Pancreas (tissue), 10 donors: ENCODE data around the gene ACAD11. TPM values are rescaled to one million over a fixed set of nuclear protein-coding genes. Genes with fewer than 3 reads are reported as not detected.

Experiments used
- ATAC-seq, 4 donors: fragments of 200-7000 bp; cut with Tn5 transposase; one replicate each; pipeline versions ENCODE4 v1.8.0 to v1.9.1; 2020; ENCODE audit warnings: mild to moderate bottlenecking in 4 of 4, moderate library complexity in 4 of 4
- DNase-seq, 6 donors: peaks; one replicate each; pipeline ENCODE4 v3.0.0-alpha.2; 2020
- FAIRE-seq: peaks from 2 replicates; lab custom pipeline; 2012; peaks lifted over from hg19 to GRCh38; lab: Jason Lieb, UNC
- H3K27ac ChIP-seq, 4 donors: fragments of 200-600 bp; sonication (generic); 1 replicate in 3 of 4; 2 replicates in 1 of 4; pipeline versions ENCODE4 v1.5.0 to v1.8.0; 2020
- H3K27me3 ChIP-seq, 4 donors: fragments of 200-600 bp; one replicate each; pipeline ENCODE4 v1.8.0; 2021
- H3K36me3 ChIP-seq, 3 donors: fragments of 200-600 bp; sonication (generic) in 1 of 3; one replicate each; pipeline versions ENCODE4 v1.5.0 to v1.8.0; 2020 to 2021
- H3K4me1 ChIP-seq, 3 donors: fragments of 200-600 bp; one replicate each; pipeline ENCODE4 v1.8.0; 2021
- H3K4me3 ChIP-seq, 4 donors: fragments of 200-600 bp; sonication (generic) in 2 of 4; one replicate each; pipeline versions ENCODE4 v1.5.0 to v1.8.0; 2020 to 2021
- H3K9me3 ChIP-seq, 4 donors: fragments of 200-600 bp; one replicate each; pipeline ENCODE4 v1.8.0; 2021
- WGBS, 2 donors: extraction: QIAGEN DNeasy Blood & Tissue Kit; methylation state at CpG; one replicate each; pipeline ENCODE4 v1.1.7; 2013; 5-methylcytosine and 5-hydroxymethylcytosine counted together
- intact Hi-C, 3 donors: fragments of 100-400 bp; cut with DNase I; formaldehyde crosslinking; loops; one replicate each; pipeline versions ENCODE4 v1.11.1 to v1.14.2; 2022
- polyA plus RNA-seq, 2 donors: library from polyadenylated mRNA; stranded (reverse); fragments of 200-250 nt; gene quantifications; one replicate each; pipeline ENCODE4 v1.2.3, GENCODE V29; 2013
- total RNA-seq, 6 donors: library from RNA; stranded (reverse); fragmentation: NEBNext Ultra II Directional in 4 of 6; extraction: Animal tissue kit (Norgen Biotek cat#: 25700) in 4 of 6; gene quantifications; one replicate each; pipeline versions ENCODE4 v1.2.1 to v1.2.4, GENCODE V29; 2021 to 2023
- TF ChIP-seq, protein P1 (sequence below), 4 donors: fragments of 200-600 bp; sonication (generic) in 3 of 4; IDR thresholded peaks; one replicate each; pipeline versions ENCODE4 v1.5.0 to v1.8.0; 2021; ENCODE audit warnings: antibody characterized with exemption in 4 of 4
- donor health status: healthy with polysubstance abuse.
- donor health status: DM: no; HTN: no; CAD: no; lungs with moderate emphysema.
- donor health status: DM: no; HTN: no; CAD: no.
- donor health status: control.
- donor health status: control.
- donor health status: Bipolar disorder and iron deficiency.
- donor health status: DM: yes; HTN: yes; CAD: no.
- donor health status: DM: no; HTN: no; CAD: no.
- donor health status: DM: no; HTN: no; CAD: no.
- donor health status: DM: yes; HTN: yes; CAD: no.

ACAD11 gene
- total and polyA plus RNA-seq, 8 donors = 6.6 to 31.7 (median 12.4) TPM

DNA sequence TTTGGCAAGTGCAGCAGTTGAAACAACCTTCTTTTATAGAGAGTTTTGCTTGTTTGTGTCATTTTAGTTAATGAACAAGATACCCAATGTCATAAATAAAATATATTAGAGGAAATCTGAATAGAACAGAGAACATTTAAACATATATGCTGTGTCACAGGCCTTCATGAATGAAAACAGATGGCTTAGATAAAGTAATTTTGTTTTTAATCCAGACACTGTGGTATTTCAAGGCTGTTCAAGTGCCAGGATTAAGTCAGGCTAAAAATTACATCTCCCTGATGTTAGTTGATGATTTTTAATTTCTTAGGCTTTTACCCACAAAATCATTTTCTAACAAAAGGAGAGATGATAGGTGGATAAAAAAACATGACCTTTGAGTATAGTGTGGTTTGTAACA is 67.4 kb downstream of the ACAD11 start:
- TF ChIP-seq, protein P1, sequence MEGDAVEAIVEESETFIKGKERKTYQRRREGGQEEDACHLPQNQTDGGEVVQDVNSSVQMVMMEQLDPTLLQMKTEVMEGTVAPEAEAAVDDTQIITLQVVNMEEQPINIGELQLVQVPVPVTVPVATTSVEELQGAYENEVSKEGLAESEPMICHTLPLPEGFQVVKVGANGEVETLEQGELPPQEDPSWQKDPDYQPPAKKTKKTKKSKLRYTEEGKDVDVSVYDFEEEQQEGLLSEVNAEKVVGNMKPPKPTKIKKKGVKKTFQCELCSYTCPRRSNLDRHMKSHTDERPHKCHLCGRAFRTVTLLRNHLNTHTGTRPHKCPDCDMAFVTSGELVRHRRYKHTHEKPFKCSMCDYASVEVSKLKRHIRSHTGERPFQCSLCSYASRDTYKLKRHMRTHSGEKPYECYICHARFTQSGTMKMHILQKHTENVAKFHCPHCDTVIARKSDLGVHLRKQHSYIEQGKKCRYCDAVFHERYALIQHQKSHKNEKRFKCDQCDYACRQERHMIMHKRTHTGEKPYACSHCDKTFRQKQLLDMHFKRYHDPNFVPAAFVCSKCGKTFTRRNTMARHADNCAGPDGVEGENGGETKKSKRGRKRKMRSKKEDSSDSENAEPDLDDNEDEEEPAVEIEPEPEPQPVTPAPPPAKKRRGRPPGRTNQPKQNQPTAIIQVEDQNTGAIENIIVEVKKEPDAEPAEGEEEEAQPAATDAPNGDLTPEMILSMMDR (IDR thresholded peaks at IDR 0.05) = no peak
- no peak for FAIRE-seq
- ATAC-seq = no peak
- H3K36me3 ChIP-seq = no peaks in the 10 kb centered on the region
- intact Hi-C loops = no loop called here
- DNase-seq = no peak
- no peaks in the 10 kb centered on the region for H3K9me3 ChIP-seq
- H3K4me1 ChIP-seq = peaks cover 0 to 4% (median 0%) of the 10 kb centered on the region in 3 donors
- no peak overlapping the region for H3K27ac ChIP-seq
- no peaks in the 10 kb centered on the region for H3K27me3 ChIP-seq
- H3K4me3 ChIP-seq = no peak overlapping the region

GRCh38 chr3:132587401-132587800 is 72.2 kb downstream of the ACAD11 start:
- no peaks in the 10 kb centered on the region for H3K4me1 ChIP-seq
- H3K36me3 ChIP-seq = no peaks in the 10 kb centered on the region
- TF ChIP-seq, protein P1 (IDR thresholded peaks at IDR 0.05) = no peak
- H3K27me3 ChIP-seq = no peaks in the 10 kb centered on the region
- H3K27ac ChIP-seq = no peak overlapping the region
- DNase-seq (no peak), ATAC-seq (no peak), FAIRE-seq (peak; percentile 13)
- 94 to 97% methylated on average over 1 of the region's 1 CpG for WGBS, 2 donors
- H3K9me3 ChIP-seq = no peaks in the 10 kb centered on the region
- intact Hi-C loops = no loop called here
- no peak overlapping the region for H3K4me3 ChIP-seq

DNA sequence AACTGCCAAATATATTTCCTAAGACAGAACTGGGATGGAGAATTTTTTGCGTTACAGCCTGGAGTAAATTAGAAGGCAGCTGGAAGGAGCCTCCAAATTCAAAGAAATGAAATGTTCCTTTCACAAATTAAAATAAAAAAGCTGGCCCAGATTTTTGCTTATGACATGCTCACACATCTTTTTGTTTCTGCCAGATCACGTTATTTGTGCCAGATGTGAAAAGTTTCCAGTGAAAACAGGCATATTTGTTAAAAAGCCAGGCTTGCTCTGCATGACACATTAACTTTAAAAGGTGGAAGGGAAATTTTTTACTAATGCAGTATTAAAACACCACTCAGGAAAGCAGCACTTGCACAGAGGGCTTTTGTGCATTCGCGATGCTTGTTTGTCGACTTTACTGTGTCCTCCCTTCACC is 85.8 kb downstream of the ACAD11 start:
- Histone ChIP-seq H3K4me3 (no peak overlapping the region), H3K4me1 (no peaks in the 10 kb centered on the region), H3K27me3 (no peaks in the 10 kb centered on the region), H3K36me3 (peaks cover 0 to 29% (median 0%) of the 10 kb centered on the region in 3 donors), H3K9me3 (no peaks in the 10 kb centered on the region), H3K27ac (no peak overlapping the region)
- WGBS, 2 donors = 84 to 86% methylated on average over 5 of the region's 5 CpGs
- DNase-seq = no peak
- intact Hi-C loops = no loop called here
- no peak for FAIRE-seq
- no peak for ATAC-seq
- TF ChIP-seq, protein P1 (IDR thresholded peaks at IDR 0.05) = no peak

DNA sequence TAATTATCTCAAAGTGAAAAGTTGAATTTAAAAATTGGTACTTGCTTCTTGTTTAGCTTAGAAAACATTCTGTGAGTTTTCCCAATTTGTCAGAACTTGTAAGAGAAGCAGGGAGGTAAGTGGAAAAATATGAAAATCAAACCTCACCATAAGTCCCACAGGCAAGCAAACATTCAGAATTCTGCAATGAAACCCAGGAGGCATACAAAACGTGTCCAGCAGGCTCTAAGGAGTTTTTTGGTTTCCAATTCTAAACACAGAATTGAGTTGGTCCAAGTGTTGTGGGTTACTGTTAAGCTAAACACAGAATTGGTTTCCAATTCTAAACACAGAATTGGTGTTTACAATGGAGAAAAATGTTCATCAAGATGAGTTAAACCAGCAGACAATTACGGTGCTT is 89.6 kb downstream of the ACAD11 start:
- no peak overlapping the region for H3K27ac ChIP-seq
- H3K4me1 ChIP-seq = no peaks in the 10 kb centered on the region
- no peaks in the 10 kb centered on the region for H3K27me3 ChIP-seq
- H3K4me3 ChIP-seq = no peak overlapping the region
- no peaks in the 10 kb centered on the region for H3K9me3 ChIP-seq
- intact Hi-C loops = no loop called here
- TF ChIP-seq, protein P1 (IDR thresholded peaks at IDR 0.05) = no peak
- 82 to 88% methylated on average over 2 of the region's 2 CpGs for WGBS, 2 donors
- no peak for ATAC-seq
- peaks cover 0 to 8% (median 0%) of the 10 kb centered on the region in 3 donors for H3K36me3 ChIP-seq
- DNase-seq = no peak
- FAIRE-seq = no peak

DNA sequence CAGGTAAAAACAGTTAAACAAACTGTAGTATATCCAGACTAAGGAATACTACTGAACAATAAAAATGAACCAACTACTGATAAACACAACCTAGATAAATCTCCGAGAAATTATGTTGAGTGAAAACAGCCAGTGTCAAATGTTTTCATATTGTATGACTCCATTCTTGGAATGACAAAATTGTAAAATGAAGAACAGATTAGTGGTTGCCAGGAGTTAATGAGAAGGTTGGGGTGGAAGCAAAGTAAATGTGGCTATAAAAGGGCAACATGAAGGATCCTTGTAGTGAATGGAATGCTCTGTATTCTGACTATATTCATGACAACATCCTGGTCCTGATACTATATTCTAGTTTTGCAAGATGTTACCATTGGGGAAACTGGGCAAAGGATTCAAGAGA is 90.0 kb downstream of the ACAD11 start:
- no peaks in the 10 kb centered on the region for H3K4me1 ChIP-seq
- WGBS, 2 donors = 29 to 40% methylated on average over 1 of the region's 1 CpG
- H3K27me3 ChIP-seq = no peaks in the 10 kb centered on the region
- FAIRE-seq (no peak), ATAC-seq (peak in 2 of 4 donors; percentile 11 to 20), DNase-seq (no peak)
- TF ChIP-seq, protein P1 (IDR thresholded peaks at IDR 0.05) = no peak
- H3K4me3 ChIP-seq = no peak overlapping the region
- H3K9me3 ChIP-seq = no peaks in the 10 kb centered on the region
- peaks cover 0 to 3% (median 0%) of the 10 kb centered on the region in 3 donors for H3K36me3 ChIP-seq
- H3K27ac ChIP-seq = no peak overlapping the region
- intact Hi-C loops = no loop called here
